HG02852 (cell line): Measurements from ENCODE around the gene CFAP20.
A peak's percentile ranks its signal among the peaks of the same experiment; 100 is the strongest.

Experiments
- ATAC-seq: cut with Tn5 transposase; IDR thresholded peaks from one replicate; pipeline ENCODE4 v1.9.1; 2021; ENCODE audit warnings: mild to moderate bottlenecking, moderate library complexity; ENCODE audit not compliant: unreplicated experiment

CFAP20 gene

DNA sequence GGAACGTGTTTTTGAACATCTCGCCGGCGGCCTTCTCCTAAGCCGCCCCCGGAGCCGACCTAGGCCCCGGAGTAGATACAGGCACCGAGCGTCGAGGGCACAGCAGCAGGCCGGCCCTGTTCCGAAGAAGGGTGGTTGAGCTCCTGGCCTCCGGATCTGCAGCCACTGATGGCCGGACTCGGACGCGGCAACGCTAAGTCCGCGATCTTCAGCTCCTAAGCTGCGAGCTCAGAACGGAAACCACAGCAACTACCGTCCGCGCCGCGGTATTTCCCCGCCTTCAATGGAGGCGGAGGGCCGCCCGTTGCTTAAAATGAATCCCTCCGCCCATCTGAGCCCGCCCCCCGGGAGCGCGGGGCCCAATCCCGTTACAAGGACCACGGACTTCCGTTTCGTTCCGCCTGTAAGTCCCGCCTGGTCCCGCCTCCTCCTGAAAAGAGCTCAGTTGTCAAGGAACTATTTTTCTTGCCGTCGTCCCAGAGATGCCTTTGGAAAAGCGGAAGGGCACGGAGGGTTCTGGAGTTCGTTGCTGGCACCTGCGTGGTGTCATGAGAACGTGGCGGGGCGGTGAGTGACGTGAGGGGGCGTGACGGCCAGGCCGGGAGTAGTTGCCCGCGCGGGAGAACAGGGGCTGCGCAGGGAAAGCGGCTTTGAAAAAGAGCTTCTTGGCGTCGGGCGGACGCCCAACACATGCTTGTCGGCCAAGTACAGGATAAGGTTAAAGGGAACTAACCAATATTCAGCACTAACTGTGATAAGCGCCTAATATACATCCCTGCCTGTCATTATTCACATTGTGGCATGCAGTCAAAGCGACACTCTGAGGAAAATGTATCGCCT is at the start of gene CFAP20:
Gene CFAP20, minus strand, starts transcription at position 285 of the 840 bp plus-strand sequence. Its CDS starts 266 bp downstream, at position 19.
- peak; percentile 84 for ATAC-seq

DNA sequence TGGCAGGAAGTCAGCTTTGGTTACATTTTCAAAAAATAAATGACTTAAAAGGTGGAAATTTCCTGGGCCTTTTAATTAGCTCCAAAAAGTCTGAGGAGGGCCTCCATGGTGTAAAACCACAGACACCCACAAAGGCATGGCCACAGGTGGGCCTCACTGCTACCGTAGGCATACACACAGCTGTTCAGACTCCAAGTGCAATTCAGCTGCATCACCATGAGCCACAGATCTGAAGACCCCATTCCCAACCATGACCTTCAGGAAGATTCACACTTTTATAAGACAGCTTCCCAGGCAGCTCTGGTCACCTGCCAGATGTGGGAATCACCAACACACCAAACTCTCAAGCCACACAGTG is 48.2 kb upstream of the CFAP20 start:
- no peak for ATAC-seq

DNA sequence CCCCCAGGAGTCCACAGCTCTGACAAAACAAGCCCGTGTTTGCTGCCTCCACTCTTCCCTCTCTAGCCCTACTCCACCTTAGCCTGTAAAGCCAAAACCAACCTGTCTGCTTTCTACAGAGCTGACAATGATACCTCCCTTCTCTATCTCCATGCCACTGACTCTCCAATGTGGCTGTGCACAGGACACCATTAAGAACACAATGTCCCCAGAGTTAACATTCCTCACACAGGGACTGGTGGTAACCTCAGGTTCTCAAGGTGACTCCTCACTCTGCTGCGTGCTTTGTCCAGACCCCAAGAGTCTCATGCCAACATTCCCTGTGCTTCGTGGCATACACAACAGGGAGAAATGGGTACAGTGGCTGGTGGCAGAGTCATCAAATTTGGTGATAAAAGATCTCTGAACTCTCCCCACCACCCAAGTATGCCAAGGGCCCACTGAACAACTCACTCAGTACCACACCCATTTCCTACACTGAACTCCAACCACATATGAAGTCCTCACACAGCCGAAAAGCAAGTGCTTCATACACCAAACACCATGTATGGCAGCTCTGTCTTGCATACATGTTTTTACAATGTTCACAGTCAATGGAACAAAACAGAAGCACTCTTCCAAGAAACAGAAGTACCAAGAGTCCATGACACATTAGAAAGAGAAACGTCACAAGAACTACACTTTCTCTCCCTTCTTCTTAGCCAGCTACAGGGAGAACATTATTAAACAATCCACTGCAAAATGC is 47.6 kb upstream of the CFAP20 start:
- ATAC-seq = no peak

DNA sequence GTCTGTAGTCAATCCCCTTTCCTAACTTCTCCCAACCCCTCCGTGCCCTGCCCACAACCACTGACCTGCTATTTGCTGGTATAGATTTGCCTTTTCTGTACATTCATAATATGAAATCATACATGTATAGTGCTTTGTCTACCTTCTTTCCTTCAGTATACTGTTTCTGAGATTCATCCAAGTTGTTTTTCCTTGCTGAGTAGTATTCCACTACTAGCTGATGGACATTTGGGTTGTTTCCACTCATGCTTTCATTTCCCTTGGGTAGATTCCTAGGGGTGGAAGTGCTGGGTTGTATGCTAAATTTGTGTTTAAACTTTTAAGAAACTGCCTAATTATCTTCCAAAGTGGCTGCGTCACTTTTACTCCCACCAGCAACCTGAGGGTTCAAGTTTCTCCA is 41.0 kb upstream of the CFAP20 start:
- no peak for ATAC-seq

DNA sequence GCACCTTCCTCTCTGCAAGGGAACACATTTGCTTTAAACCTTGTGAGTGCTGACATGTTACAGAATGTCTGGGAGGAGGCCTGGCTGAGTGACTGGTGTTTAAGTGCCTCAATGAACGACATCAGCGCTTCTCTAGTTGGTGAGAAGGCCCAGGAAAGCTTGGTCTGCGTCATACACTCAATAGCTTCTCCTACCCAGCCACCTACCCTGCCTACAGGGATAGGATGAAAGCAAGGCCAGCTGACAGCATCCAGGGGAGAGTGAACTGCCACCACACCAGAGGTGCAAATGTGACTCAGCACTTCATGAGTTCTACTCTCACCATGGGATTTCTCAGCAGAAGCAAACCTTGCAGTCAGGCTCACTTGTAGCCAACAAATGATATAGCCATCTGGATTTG is 31.7 kb upstream of the CFAP20 start:
- ATAC-seq = no peak

DNA sequence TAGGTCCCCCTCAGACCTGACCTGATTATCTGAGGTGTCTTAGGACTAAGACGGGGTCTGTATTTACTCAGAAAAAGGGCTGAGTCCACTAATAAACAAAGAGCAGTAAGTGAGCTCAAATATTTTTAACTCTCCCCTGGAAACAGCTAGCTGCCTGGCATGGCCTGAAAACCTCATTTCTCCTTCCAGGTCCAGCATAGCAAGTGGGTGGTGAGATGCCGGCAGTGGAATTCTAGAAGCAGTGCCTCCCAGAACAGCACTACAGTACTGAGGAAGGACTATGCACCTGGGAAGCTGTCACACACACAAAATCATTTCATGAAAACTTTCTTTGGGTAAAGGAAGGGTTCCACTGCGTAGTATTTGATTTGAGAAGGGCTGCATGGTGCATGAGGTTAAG is 29.5 kb upstream of the CFAP20 start:
- ATAC-seq = no peak

DNA sequence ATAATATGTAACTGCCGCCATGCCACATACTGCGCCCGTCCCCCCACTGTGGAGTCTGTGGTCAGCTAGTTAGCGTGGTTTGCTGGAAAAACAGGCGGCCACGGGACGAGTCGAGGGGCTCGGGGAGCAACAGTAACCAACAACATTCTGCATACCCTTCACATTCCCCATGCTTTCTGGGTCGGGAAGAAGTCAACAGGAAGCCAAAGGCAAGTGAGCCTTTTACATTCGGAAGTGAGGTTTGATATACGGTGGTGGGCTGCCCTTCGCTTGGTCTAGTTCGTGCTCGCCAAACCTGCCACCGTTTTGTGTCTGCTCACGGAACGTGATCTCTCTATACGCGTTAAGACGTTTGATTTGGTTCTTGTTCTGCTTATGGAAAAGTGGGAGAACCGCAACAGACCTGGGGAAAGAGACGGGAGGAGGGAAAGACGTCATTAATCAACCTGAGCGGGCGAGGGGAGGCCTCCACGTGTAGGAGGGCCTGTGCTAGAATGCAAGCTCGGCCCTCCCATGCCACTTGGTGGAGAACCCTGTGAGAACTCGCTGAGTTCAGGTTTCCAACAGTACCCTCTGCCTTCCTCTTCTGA is 28.9 kb upstream of the CFAP20 start:
- ATAC-seq = no peak

DNA sequence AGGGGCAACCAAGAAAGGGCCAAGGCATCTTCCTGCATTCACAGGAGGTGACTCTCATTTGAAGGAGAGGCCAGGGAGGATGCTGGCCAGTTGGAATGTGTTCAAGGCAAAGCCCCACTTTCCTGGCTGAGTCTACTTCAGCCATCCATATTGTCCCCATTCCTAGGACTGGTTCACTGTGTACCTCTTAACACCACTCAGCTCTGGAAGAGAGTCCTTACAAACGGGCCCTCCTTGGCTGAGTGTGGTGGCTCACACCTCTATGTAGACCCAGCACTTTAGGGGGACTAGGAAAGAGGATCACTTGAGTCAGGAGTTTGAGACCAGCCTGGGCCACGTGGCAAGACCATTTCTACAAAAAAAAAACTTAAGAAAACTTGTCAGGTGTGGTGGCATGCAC is 28.1 kb upstream of the CFAP20 start:
- ATAC-seq = no peak

DNA sequence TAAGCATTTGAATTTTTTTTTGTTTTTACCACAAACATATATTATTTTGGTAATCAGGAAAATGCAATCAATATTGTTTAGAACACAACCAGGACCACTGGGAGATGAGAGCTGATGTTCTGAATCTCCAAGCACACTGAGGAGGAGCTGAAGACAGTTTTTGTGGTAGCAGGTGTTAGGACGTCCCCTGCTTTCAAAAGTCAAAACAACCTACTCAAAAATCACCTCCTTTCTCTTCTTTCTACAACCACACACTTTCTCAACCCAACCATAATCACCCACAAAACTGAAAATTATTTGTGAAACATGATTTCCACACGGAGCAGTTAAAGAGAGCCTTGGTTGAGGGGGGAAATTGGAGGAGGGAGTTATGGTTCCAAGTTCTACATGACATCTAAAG is 26.7 kb upstream of the CFAP20 start:
- ATAC-seq = no peak

DNA sequence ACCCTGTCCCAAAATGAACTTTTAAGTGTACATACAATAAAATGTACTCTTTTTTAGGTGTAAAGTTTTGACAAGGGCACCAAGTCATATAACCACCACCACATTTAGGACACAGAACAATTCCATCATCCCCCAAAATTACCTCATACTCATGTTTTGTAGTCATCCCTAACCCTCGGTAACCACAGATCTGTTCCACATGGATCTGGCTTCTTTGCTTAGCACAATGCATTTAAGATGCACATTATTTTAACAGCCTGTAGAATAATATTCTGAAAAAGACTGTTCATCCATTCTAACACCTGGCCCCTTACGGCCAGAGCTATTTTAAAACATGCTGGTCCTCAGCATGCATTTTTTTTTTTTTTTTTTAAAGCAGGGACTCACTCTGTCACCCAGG is 25.2 kb upstream of the CFAP20 start:
- ATAC-seq = no peak

DNA sequence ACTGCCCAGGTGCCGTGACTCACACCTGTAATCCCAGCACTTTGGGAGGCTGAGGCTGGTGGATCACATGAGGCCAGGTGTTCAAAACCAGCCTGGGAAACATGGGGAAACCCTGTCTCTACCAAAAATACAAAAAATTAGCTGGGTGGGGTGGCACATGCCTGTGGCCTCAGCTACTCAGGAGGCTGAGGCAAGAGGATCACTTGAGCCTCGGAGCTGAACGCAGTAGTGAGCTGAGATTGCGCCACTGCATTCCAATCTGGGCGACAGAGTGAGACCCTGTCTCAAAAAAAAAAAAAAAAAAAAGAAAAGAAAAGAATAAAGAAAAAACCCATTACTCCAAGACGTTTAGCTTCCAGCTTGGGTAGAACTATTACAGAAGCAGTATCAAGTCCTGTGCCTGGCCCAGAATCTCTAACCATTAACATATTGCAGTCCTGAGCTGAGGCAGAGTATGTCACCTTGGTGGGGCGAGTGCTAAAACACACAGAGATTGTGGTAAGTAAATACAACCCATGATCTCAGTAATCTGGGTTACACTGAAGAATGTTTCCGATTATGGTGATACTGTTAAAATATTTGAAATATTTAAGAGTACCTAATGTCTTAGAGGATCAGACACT is 23.2 kb upstream of the CFAP20 start:
- ATAC-seq = no peak

DNA sequence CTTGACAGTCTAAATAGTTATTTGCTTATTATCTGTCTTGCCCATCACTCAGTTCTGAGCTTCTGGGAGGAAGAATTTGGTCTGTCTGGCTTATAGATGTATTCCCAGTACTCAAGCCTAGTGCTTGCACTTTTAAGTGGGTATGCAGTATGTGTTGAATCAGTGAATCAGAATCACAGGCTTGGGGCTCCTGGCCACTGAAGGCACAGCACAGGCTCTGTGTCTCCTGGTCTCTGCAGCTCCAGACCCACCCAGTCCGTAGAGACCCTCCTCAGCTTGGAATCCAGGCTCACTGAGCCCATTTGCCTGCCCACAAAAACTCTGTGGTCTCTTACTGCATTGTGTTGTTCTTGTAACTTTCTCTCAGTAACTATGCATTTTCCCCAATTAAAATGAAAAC is 19.3 kb upstream of the CFAP20 start:
- ATAC-seq = no peak

DNA sequence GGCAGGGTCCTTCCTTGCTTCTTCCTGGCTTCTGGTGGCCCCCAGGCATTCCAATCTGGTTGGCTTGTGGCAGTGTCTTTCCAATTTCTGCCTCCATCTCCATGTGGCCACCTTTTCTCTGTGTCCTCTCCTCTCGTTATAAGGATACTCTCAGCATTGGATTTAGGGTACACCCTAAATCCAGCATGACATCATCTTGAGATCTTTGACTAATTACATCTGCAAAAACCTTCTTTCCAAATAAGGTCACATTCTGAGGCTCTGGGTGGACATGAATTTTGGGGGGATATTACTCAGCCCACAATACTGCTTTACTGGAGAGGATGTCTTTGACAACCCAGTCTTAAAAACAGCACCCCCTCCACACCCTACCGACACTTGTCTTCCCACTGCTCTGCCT is 18.9 kb upstream of the CFAP20 start:
- ATAC-seq = no peak

DNA sequence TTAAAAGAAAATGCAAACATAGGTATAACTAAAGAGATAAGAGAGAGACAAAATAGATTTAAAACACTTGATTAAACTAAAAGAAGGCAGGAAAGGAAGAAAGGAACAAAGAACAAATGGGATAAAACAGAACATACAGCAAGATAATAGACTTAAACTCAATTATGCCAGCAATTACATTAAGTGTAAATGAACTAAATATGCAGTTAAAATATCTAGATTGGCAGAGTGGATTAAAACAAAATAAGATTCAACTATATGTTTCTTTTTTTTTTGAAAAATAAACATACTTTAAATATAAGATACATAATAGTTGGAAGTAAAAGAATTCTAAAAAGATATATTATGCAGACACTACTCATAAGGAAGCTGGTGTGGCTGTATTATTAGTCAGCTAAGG is 9.7 kb upstream of the CFAP20 start:
- ATAC-seq = no peak

DNA sequence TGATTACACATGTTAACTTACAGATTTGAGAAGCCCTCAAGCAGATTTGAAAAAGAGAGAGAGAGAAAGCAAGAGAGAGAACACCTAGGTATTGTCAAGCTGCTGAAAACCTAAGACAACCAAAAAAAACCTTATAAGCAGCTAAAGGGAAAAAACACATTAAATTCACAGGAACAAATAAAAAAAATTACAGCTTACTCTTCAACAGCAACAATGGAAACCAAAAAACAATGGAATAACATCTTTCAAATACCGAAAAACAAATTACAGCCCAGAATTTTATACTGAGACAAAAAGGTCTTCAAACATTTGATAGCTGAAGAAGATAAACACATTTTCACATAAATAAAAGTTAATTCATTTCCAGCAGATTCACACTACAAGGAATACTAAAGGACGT is 8.4 kb upstream of the CFAP20 start:
- ATAC-seq = no peak

DNA sequence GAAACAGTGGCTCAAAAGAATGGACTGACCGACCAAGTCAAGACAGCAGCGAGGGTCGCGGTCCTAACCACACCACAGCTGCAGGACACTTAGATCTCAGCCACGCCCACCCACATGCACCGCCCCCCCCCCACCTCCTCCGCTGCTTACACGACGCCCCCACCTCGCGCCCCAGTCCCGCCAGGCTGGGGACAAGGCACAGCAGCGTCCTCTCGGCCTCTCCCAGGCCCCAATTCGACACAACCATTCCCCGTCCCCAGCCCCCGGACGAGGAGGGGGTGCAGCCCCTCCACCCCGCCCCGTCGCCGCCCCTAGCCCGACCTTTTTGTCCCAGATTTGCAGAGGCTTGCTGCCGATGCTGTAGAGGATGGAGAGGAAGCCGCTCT is 477 bp downstream of the CFAP20 start:
- peak; percentile 8 for ATAC-seq

DNA sequence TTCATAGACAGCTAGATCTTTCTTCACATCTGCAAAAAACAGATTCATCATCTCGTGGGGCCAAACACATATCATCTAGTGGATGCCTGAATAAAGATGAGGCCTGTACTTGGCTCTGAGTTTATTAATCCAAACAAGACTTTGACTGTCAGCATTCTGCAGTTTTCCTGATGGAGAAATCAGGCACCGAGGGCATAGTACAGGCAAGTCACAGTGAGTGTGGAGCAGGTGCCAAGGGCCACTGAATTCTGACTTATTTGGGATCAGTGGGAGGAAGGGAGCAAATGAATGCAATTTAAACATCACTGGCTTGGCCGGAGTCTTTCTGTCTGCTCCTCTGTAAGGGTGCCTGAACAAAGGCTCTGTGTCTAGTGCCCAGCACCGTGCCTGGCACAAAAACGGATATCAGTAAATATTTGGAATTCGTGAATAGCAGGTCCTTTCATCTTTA is 975 bp downstream of the CFAP20 start:
- ATAC-seq = no peak

DNA sequence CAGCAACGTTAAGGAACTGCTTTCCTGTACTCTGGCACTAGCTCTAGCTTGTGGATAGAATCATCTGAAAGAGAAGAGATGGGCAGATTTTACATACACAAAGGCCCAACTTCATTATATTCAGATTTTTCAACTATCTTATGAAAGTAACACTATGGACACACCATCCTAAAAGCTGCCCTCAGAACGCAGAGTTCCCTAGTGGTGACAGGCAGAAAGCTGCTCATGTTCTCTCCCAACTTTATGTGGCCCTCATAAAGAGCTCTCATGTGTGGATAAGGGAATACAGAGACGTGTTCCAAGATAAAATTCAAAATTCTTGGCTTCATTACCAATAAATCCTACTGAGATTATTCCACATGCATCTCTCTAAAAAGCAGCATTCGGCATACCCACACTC is 1.5 kb downstream of the CFAP20 start:
- no peak for ATAC-seq

DNA sequence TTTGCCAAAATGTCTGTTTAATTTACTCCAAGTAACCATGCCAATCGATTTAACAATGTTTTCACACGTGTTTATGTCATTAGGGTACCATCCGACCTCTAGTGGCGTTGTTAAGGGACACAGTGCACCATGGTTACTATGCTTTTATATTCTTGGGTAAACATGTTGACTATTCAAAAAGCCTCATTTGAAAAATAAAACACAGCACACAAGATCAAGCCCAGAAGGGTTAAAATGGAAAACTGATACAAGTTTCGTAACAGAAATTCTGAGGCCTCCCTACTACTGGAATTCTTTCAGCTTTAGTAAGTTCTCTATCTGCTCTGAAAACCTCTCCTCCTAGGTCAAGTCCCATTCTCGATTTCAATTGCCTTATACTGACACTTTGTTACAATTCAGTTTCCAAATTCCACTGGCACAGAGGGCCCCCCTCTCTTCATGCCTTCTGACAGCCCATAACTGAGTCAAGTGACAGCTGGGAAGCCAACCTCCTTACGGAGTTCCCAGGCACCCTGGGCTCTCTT is 2.1 kb downstream of the CFAP20 start:
- ATAC-seq = no peak

DNA sequence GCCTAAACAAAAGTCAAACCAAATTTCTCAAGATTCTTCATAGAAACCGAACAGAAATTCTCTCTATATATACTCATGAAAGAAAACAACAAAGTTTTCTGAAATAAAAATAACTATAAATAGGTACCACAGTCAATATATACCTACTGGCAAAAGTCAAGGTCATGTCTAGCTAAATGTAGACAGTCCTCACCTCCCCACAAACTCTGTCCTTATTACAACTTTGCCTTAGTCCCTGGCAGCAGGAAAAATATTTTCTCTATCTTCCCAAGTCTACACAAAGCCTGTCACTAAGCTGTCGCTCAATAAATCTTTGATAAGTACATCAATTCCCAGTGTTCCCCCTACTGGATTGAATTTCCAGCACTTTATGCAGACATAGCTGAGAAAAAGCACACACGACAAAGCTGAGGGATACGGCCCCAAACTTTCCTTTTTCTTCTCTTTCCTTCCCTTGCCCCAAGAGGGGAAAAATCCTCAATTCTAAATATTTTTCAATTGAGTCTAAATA is 2.7 kb downstream of the CFAP20 start:
- ATAC-seq = no peak

DNA sequence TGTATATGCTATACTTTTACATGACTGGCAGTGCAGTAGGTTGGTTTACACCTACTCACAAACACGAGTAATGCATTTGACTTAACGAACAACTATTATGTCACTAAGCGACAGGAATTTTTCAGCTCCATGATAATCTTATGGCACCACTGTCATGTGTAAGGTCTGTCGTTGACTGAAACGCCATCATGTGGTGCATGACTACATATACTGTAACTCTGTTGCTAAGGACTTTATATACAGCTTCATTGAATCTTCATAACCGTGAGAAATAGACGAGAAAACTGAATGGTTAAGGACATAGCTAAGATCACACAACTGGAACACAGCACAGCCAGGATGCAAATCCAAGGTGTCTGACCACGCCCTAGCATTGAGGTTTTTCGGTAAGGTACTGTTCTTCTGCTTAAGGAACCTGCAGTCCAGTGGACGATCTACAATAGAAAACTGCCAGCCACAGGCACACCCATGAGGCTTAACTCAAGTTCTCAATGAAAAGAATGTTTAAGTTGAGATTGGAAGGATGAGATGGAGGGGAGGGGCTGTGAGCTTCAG is 3.3 kb downstream of the CFAP20 start:
- ATAC-seq = no peak
